AML-193 (cell line): ENCODE results near the gene TGFA.
"Not testable (repeated sequence)": the region's sequence is repeated elsewhere in the genome, so short reads cannot be mapped to it uniquely, and the experiment has no call there.

ENCODE experiments used
- DNase-seq, 2 experiments: peaks; one replicate each; lab custom pipeline; 2025; lab: John Stamatoyannopoulos, UW

TGFA gene

GRCh38 chr2:70498528-70498927 lies 55.1 kb downstream of the TGFA start:
- DNase-seq: no peak

DNA sequence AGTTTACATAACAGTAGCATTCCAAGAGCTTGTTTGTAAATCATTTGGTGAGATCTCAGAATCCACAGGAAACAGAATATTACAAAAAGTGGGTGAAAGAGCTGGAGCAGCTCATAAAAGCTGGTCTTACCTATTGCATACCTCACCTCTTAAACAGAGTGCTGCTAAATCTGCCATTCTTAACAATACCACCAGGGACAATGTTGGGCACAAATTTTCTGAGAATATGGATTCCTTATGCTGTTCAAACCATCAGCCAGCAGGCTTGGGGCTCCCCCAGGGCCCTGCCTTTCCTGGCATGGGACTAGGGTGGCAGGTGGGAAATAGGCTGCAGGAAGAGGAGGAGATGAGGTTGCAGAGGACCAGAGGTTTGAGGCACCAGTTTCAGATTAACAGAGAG lies 55.6 kb downstream of the TGFA start:
- DNase-seq: peak; percentile 4 to 32

GRCh38 chr2:70496819-70497218 lies 56.8 kb downstream of the TGFA start:
- no peak for DNase-seq

DNA sequence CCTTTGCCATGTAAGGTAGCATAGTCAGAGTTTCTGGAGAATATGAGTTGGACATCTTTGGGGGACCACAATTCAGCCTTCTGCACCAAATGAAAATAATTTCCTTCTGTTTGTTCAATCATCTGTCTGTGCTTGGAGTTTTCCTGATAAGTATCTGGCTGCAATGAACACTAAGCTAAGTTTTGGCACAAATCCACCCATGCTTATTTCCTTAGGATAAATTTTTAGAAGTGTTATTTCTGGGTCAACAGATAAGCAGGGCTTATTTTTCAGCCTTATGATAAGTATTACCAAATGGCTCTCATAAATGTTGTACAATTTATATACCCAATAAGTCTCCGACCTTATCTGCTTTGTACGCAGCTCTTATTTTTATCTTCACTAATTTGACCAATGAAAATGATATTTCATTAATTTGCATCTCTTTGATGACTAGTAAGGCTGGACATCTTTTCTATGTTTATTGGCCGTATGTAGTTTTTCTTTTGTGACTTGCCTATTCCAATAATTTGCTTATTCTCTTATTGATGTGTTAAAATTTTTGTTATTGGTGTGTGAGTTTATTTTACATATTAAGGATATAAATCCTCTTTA lies 59.2 kb downstream of the TGFA start:
- no peak for DNase-seq

DNA sequence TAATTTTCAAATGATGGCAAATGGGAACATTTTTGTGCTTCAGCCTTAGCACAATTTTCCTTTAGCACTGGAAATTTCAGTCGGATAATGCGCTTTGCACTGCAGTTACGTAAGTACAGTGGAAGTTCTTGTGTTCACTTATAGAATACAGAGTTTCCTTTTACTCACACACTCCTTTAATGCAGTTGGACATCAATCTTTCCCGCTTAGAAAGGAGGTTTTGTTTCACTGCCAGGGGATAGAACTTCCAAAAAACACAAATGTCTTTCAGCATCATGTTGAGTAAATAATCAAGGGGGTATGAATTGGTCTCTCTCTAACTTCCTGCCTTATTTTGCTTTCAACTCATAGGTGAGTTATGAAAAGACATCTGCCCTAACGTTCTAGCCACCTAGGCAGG lies 63.2 kb downstream of the TGFA start:
- no peak for DNase-seq

DNA sequence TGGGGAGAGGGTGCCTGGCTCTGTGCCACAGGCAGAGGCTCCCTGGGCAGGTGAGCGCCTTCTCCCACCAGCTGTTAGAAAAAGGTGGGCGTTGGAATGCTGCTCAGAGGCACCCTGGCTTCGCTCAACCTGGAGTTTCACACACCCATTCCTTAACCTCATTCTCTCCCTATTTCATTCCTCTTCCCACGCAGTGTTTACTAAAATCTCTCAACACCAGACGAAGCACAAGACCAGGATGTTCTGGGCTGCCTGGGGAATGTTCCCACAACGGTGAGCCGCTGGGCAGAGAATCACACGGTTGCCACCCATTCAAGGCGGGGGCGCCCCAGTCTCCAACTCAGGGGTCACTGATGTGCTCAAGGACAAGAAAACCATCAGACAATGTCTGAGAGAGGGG lies 64.5 kb downstream of the TGFA start:
- no peak for DNase-seq

DNA sequence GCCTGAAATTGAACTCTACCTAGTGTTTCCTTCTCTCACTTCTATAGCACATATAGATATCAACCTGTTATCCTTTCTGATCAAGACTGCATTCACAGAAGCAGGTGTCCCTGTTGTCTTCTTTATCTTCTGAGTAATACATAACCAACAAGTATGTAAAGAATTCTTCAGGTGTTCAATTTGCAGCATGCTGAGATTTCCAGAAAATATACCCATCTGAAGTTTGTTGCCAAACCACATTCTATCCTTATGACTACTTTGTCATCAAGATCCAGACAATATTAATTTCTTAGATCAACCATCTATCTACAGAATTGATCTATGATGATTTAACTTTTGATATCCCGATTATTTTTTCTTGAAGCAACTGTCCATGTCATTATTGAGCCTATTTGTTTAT lies 69.5 kb downstream of the TGFA start:
- DNase-seq: no peak

- no peak for DNase-seq
Measured at GRCh38 chr2:70482401-70482800, 71.2 kb downstream of the TGFA start.

DNA sequence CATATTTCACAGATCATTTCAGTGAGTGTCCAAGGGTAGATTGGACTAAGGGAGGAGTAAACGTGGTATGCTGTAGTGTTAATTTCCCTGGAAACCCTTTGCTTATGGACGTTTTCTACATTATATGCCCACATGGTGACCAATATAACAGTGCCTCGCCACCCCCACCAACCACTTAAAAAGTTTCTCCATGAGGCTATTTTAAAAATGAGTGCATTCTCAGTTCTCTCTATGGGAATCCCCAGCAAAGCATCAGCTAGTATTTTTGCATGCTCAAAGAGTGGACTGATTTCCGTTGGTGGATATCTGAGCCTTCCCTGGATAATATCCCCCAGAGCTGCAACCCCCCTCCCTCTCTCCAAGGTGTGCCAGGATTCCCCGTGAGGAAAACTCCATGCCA lies 73.2 kb downstream of the TGFA start:
- DNase-seq: no peak

- DNase-seq: no peak
Measured at GRCh38 chr2:70479816-70480215, 73.8 kb downstream of the TGFA start.

DNA sequence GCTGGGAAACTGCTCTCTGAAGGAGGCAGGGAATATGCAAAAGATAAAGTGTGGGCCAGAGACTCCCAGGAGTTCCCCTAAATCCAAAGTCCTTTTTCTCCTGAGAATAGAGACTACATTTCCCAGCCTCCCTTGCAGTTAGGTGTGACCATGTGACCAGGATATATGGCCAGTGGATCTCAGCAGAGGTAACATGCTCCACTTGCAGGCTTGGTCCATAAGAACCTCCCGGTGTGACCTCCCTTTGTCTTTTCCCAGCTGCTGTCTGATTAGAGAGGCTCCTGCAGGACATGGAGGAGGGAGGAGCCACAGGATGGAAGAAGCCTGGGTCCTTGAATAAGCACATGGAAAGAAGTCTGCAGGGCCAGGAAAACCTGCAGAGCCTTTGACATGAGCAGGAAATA lies 76.2 kb downstream of the TGFA start:
- no peak for DNase-seq

DNA sequence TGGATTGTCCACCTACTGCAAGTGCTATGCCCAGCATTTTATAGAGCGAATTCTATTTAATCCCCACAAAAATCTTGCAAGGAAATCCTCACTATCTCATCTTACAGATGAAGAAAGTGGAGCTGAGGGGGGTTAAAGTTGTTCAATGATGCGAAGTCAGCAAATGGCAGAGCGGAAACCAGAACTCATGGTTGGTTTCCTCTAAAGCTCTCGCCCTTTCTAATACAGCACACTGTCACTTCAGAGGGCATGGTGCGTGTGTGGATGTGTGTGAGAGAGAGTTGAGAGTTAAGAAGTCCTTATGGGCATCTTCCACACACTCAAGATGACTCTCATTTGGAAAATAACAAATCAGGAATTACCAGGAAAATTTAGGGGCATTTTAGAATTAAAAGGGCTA lies 78.4 kb downstream of the TGFA start:
- no peak for DNase-seq

GRCh38 chr2:70474256-70474848 lies 79.3 kb downstream of the TGFA start:
- no peak for DNase-seq

GRCh38 chr2:70473101-70473722 lies 80.4 kb downstream of the TGFA start:
- no peak for DNase-seq

- peak; percentile 39 to 44 for DNase-seq
Measured at GRCh38 chr2:70472221-70472890, 81.3 kb downstream of the TGFA start.

DNA sequence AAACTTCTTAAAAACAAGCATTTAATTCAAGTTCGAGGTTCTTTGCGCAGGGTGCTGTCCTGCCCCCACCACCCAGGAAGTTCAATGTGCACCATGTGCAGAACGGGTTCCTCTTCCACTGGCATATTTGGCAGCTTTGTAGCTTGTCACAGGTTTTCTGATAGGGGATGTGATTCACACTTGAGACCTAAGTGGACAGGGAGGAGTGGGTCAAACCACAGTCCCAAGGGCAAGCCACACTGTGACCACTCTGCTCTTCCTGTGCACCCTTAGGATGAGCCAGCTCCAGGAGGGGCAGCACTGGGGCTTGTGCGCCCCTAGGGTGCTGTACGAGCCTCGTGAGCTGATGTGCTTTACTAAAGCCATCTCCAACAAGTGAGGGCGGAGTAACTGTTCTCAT lies 82.5 kb downstream of the TGFA start:
- DNase-seq: peak in 1 of 2 experiments; percentile 13

GRCh38 chr2:70469961-70470360 lies 83.7 kb downstream of the TGFA start:
- DNase-seq: no peak

- no peak for DNase-seq
Measured at GRCh38 chr2:70469435-70469834, 84.2 kb downstream of the TGFA start.

DNA sequence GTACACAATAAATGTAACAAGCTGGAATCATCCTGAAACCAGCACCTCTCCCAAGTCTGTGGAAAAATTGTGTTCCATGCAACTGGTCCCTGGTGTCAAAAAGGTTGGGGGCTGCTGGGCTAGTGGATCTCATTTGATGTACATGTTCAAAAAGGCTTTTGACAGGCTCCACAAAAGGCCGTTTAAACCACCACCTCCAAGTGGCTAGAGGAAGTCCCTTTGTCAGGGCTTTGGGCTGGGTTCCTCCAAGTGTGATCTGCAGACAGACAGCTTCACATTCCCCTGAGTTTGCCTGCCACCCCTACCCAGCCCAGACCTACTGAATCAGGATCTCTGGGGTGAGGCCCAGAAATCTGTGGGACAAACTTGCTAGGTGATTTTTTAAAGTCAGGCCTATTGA lies 84.7 kb downstream of the TGFA start:
- no peak for DNase-seq

- DNase-seq: no peak
Measured at GRCh38 chr2:70467831-70468779, 85.5 kb downstream of the TGFA start.

GRCh38 chr2:70467237-70467636 lies 86.4 kb downstream of the TGFA start:
- DNase-seq: no peak

- DNase-seq: not testable (repeated sequence)
Measured at GRCh38 chr2:70466647-70467046, 87.0 kb downstream of the TGFA start.
